ENCODE data around the gene TSG101. TPM values are rescaled to one million over a fixed set of nuclear protein-coding genes. Genes with fewer than 3 reads are reported as not detected.

The TSG101 gene
- total RNA-seq, 2 experiments from 2014 or later: 35.2 to 35.5 TPM

GRCh38 chr11:18524248-18524647 lies 2.5 kb downstream of the TSG101 start:
- POLR2A ChIA-PET: interaction anchor here (0.5 to 0.7 kb wide), 2 partner anchors 94 to 700 kb away, joined by 3 to 4 read pairs; no protein-coding TSS in a partner anchor
- Mint-ChIP-seq H3K36me3 (peaks cover 15% of the 10 kb centered on the region), H3K27ac (no peak overlapping the region), H3K4me3 (no peak overlapping the region), H3K9me3 (no peaks in the 10 kb centered on the region), H3K27me3 (no peaks in the 10 kb centered on the region), H3K4me1 (peaks cover 27% of the 10 kb centered on the region)
- DNase-seq (no peak), ATAC-seq (ENCODE audit: low read depth) (no peak)

GRCh38 chr11:18523084-18523483 lies 3.7 kb downstream of the TSG101 start:
- H3K27ac Mint-ChIP-seq: no peak overlapping the region
- peaks cover 15% of the 10 kb centered on the region for H3K36me3 Mint-ChIP-seq
- POLR2A ChIA-PET: no interaction called here
- H3K27me3 Mint-ChIP-seq: no peaks in the 10 kb centered on the region
- no peaks in the 10 kb centered on the region for H3K9me3 Mint-ChIP-seq
- ATAC-seq (ENCODE audit: low read depth): no peak
- H3K4me3 Mint-ChIP-seq: no peak overlapping the region
- H3K4me1 Mint-ChIP-seq: peaks cover 24% of the 10 kb centered on the region
- DNase-seq: no peak

GRCh38 chr11:18522388-18522787 lies 4.4 kb downstream of the TSG101 start:
- DNase-seq (no peak), ATAC-seq (ENCODE audit: low read depth) (no peak)
- Mint-ChIP-seq H3K9me3 (no peaks in the 10 kb centered on the region), H3K4me1 (peaks cover 19% of the 10 kb centered on the region), H3K4me3 (no peak overlapping the region), H3K36me3 (peaks cover 14% of the 10 kb centered on the region), H3K27me3 (no peaks in the 10 kb centered on the region), H3K27ac (no peak overlapping the region)
- POLR2A ChIA-PET: no interaction called here

GRCh38 chr11:18521122-18521521 lies 5.6 kb downstream of the TSG101 start:
- no peak overlapping the region for H3K4me3 Mint-ChIP-seq
- DNase-seq (no peak), ATAC-seq (ENCODE audit: low read depth) (no peak)
- no peak overlapping the region for H3K27ac Mint-ChIP-seq
- H3K4me1 Mint-ChIP-seq: peaks cover 16% of the 10 kb centered on the region
- H3K36me3 Mint-ChIP-seq: peaks cover 14% of the 10 kb centered on the region
- H3K9me3 Mint-ChIP-seq: no peaks in the 10 kb centered on the region
- POLR2A ChIA-PET: interaction anchor here (0.8 kb wide), 1 partner anchor 125 kb away, joined by 4 read pairs; no protein-coding TSS in a partner anchor
- no peaks in the 10 kb centered on the region for H3K27me3 Mint-ChIP-seq

GRCh38 chr11:18502352-18502751 lies 24.4 kb downstream of the TSG101 start:
- no peak for ATAC-seq (ENCODE audit: low read depth)
- H3K4me1 Mint-ChIP-seq: peaks cover 5% of the 10 kb centered on the region
- no peaks in the 10 kb centered on the region for H3K9me3 Mint-ChIP-seq
- peaks cover 45% of the 10 kb centered on the region for H3K36me3 Mint-ChIP-seq
- POLR2A ChIA-PET: no interaction called here
- no peak for DNase-seq
- no peak overlapping the region for H3K4me3 Mint-ChIP-seq
- no peaks in the 10 kb centered on the region for H3K27me3 Mint-ChIP-seq
- no peak overlapping the region for H3K27ac Mint-ChIP-seq

GRCh38 chr11:18501629-18502028 lies 25.1 kb downstream of the TSG101 start:
- Mint-ChIP-seq H3K27ac (peak overlapping the region; percentile 26), H3K27me3 (no peaks in the 10 kb centered on the region), H3K9me3 (no peaks in the 10 kb centered on the region), H3K36me3 (peaks cover 41% of the 10 kb centered on the region), H3K4me3 (no peak overlapping the region), H3K4me1 (peaks cover 5% of the 10 kb centered on the region)
- no peak for DNase-seq
- POLR2A ChIA-PET: no interaction called here
- ATAC-seq (ENCODE audit: low read depth): no peak

- DNase-seq: no peak
- no peak for ATAC-seq (ENCODE audit: low read depth)
- no peak overlapping the region for H3K27ac Mint-ChIP-seq
- peaks cover 7% of the 10 kb centered on the region for H3K4me1 Mint-ChIP-seq
- H3K36me3 Mint-ChIP-seq: peaks cover 49% of the 10 kb centered on the region
- POLR2A ChIA-PET: no interaction called here
- no peak overlapping the region for H3K4me3 Mint-ChIP-seq
- H3K9me3 Mint-ChIP-seq: no peaks in the 10 kb centered on the region
- no peaks in the 10 kb centered on the region for H3K27me3 Mint-ChIP-seq
These were observed 28.7 kb downstream of the TSG101 start for GRCh38 chr11:18498039-18498438.

GRCh38 chr11:18495703-18496102 lies 31.0 kb downstream of the TSG101 start:
- Mint-ChIP-seq H3K4me3 (no peak overlapping the region), H3K27me3 (no peaks in the 10 kb centered on the region)

GRCh38 chr11:18495271-18495670 lies 31.5 kb downstream of the TSG101 start:
- peaks cover 32% of the 10 kb centered on the region for H3K36me3 Mint-ChIP-seq
- H3K4me3 Mint-ChIP-seq: no peak overlapping the region
- H3K27ac Mint-ChIP-seq: no peak overlapping the region
- peaks cover 8% of the 10 kb centered on the region for H3K4me1 Mint-ChIP-seq
- H3K9me3 Mint-ChIP-seq: no peaks in the 10 kb centered on the region
- POLR2A ChIA-PET: no interaction called here
- DNase-seq (no peak), ATAC-seq (ENCODE audit: low read depth) (no peak)
- H3K27me3 Mint-ChIP-seq: no peaks in the 10 kb centered on the region

More at GRCh38 chr11:18495703-18496102, 31.0 kb downstream of the TSG101 start:
- H3K27ac Mint-ChIP-seq: no peak overlapping the region
- POLR2A ChIA-PET: no interaction called here
- peaks cover 7% of the 10 kb centered on the region for H3K4me1 Mint-ChIP-seq
- no peak for ATAC-seq (ENCODE audit: low read depth)
- H3K36me3 Mint-ChIP-seq: peaks cover 34% of the 10 kb centered on the region
- no peak for DNase-seq
- no peaks in the 10 kb centered on the region for H3K9me3 Mint-ChIP-seq

GRCh38 chr11:18493310-18493709 lies 33.4 kb downstream of the TSG101 start:
- Mint-ChIP-seq H3K36me3 (peaks cover 32% of the 10 kb centered on the region), H3K27me3 (no peaks in the 10 kb centered on the region), H3K27ac (no peak overlapping the region), H3K4me1 (peaks cover 8% of the 10 kb centered on the region), H3K4me3 (no peak overlapping the region), H3K9me3 (no peaks in the 10 kb centered on the region)
- POLR2A ChIA-PET: no interaction called here
- ATAC-seq (ENCODE audit: low read depth) (no peak), DNase-seq (no peak)

GRCh38 chr11:18492888-18493287 lies 33.9 kb downstream of the TSG101 start:
- POLR2A ChIA-PET: no interaction called here
- H3K27ac Mint-ChIP-seq: no peak overlapping the region
- no peaks in the 10 kb centered on the region for H3K27me3 Mint-ChIP-seq
- no peak overlapping the region for H3K4me3 Mint-ChIP-seq
- ATAC-seq (ENCODE audit: low read depth): no peak
- no peak for DNase-seq
- H3K9me3 Mint-ChIP-seq: no peaks in the 10 kb centered on the region
- H3K36me3 Mint-ChIP-seq: peaks cover 33% of the 10 kb centered on the region
- H3K4me1 Mint-ChIP-seq: peaks cover 8% of the 10 kb centered on the region

- H3K4me1 Mint-ChIP-seq: peaks cover 8% of the 10 kb centered on the region
These were observed 34.8 kb downstream of the TSG101 start for GRCh38 chr11:18491924-18492323.

GRCh38 chr11:18490736-18491485 lies 35.8 kb downstream of the TSG101 start:
- no peak overlapping the region for H3K27ac Mint-ChIP-seq
- POLR2A ChIA-PET: no interaction called here
- no peaks in the 10 kb centered on the region for H3K9me3 Mint-ChIP-seq
- H3K36me3 Mint-ChIP-seq: peaks cover 36% of the 10 kb centered on the region
- H3K4me1 Mint-ChIP-seq: peaks cover 8% of the 10 kb centered on the region
- DNase-seq: no peak
- ATAC-seq (ENCODE audit: low read depth): no peak
- H3K27me3 Mint-ChIP-seq: no peaks in the 10 kb centered on the region
- H3K4me3 Mint-ChIP-seq: no peak overlapping the region

More at GRCh38 chr11:18491924-18492323, 34.8 kb downstream of the TSG101 start:
- Mint-ChIP-seq H3K4me3 (no peak overlapping the region), H3K9me3 (no peaks in the 10 kb centered on the region), H3K36me3 (peaks cover 36% of the 10 kb centered on the region), H3K27me3 (no peaks in the 10 kb centered on the region), H3K27ac (no peak overlapping the region)
- DNase-seq: no peak
- no peak for ATAC-seq (ENCODE audit: low read depth)
- POLR2A ChIA-PET: no interaction called here

GRCh38 chr11:18490319-18490718 lies 36.4 kb downstream of the TSG101 start:
- Mint-ChIP-seq H3K4me3 (no peak overlapping the region), H3K9me3 (no peaks in the 10 kb centered on the region), H3K27ac (no peak overlapping the region), H3K27me3 (no peaks in the 10 kb centered on the region), H3K36me3 (peaks cover 31% of the 10 kb centered on the region), H3K4me1 (peaks cover 8% of the 10 kb centered on the region)
- ATAC-seq (ENCODE audit: low read depth) (no peak), DNase-seq (no peak)
- POLR2A ChIA-PET: no interaction called here

Measured in activated naive CD8-positive, alpha-beta T cell treated with anti-CD3 and anti-CD28 coated beads, Interleukin-2, amount 10 ng/mL, durations not matched to agents 7 days and 5 days (primary cell).